Measurements from ENCODE around the gene HTATSF1. TPM values are rescaled to one million over a fixed set of nuclear protein-coding genes. Genes with fewer than 3 reads are reported as not detected.

The HTATSF1 gene
- total RNA-seq, 1 experiment from 2014 or later = 49.5 TPM

GRCh38 chrX:136555694-136556093, 58.3 kb downstream of the HTATSF1 start:
- H3K27ac ChIP-seq (ENCODE audit: insufficient read length, low read depth, low read length) = no peak overlapping the region
- Mint-ChIP-seq H3K9me3 (peaks cover 25 to 28% of the 10 kb centered on the region in 2 experiments), H3K4me3 (no peak overlapping the region), H3K36me3 (ENCODE audit: insufficient read depth in 1 of 3, low read depth in 3 of 3) (no peaks in the 10 kb centered on the region), H3K27me3 (ENCODE audit: low read depth) (peaks cover 4% of the 10 kb centered on the region), H3K27ac (no peak overlapping the region), H3K4me1 (no peaks in the 10 kb centered on the region)
- no peaks in the 10 kb centered on the region for H3K23me2 ChIP-seq (ENCODE audit: insufficient read length, low read depth, low read length, poor library complexity, severe bottlenecking)
- H2BK15ac ChIP-seq (ENCODE audit: low read depth, low read length) = no peak overlapping the region
- H3K9ac ChIP-seq (ENCODE audit: extremely low read depth, insufficient read length, low read length) = no peak overlapping the region
- no peak for DNase-seq
- H4K20me1 ChIP-seq (ENCODE audit: control insufficient read depth, insufficient read depth, insufficient read length) = no peaks in the 10 kb centered on the region
- H3K23ac ChIP-seq (ENCODE audit: insufficient read length, low read depth, low read length) = no peak overlapping the region
- H2AK5ac ChIP-seq (ENCODE audit: insufficient read length, low read length) = no peak overlapping the region
- no peak overlapping the region for H4K8ac ChIP-seq (replicated peaks; ENCODE audit: insufficient read length, low read depth, low read length)
- no peaks in the 10 kb centered on the region for H3K79me1 ChIP-seq (ENCODE audit: insufficient read depth, low read depth, low read length, poor library complexity, severe bottlenecking)
- H3K4me2 ChIP-seq (ENCODE audit: insufficient read depth, insufficient read length, low read length) = no peak overlapping the region
- H3K9me3 ChIP-seq (ENCODE audit: control insufficient read depth, low read depth, low read length) = peaks cover 32% of the 10 kb centered on the region
- TF ChIP-seq CTCF (conservative IDR thresholded peaks at IDR 0.05) = no peak
- H3K27me3 ChIP-seq (ENCODE audit: insufficient read depth, low read length) = no peaks in the 10 kb centered on the region
- H3K79me2 ChIP-seq (ENCODE audit: insufficient read depth, low read length) = no peaks in the 10 kb centered on the region
- H2AFZ ChIP-seq (ENCODE audit: low read length) = no peak overlapping the region
- WGBS (ENCODE audit: extremely low coverage, insufficient read length, low lambda C conversion rate) = no CpG with 5 or more reads among the region's 2 CpGs
- no peak overlapping the region for H2BK20ac ChIP-seq (ENCODE audit: low read depth, low read length, poor library complexity, severe bottlenecking)
- no peak overlapping the region for H3K4ac ChIP-seq (ENCODE audit: low read depth, low read length)
- no peak overlapping the region for H2BK12ac ChIP-seq (ENCODE audit: insufficient read length, low read depth, low read length)
- no peak overlapping the region for H2BK5ac ChIP-seq (ENCODE audit: insufficient read length, low read length)
- H3K4me1 ChIP-seq (ENCODE audit: insufficient read depth, low read length) = no peaks in the 10 kb centered on the region
- no peak overlapping the region for H3T11ph ChIP-seq (ENCODE audit: low read length)
- H4K91ac ChIP-seq (ENCODE audit: insufficient read length, low read depth, low read length) = no peak overlapping the region
- H3K56ac ChIP-seq (ENCODE audit: insufficient read length, low read depth, low read length) = no peak overlapping the region
- no peak overlapping the region for H3K14ac ChIP-seq (ENCODE audit: insufficient read depth, low read length)
- H2BK120ac ChIP-seq (ENCODE audit: low read depth, low read length, poor library complexity, severe bottlenecking) = no peak overlapping the region
- H4K5ac ChIP-seq (ENCODE audit: insufficient read length, low read depth, low read length) = no peak overlapping the region
- H3K18ac ChIP-seq (ENCODE audit: insufficient read length, low read depth, low read length) = no peak overlapping the region

Small RNA genes within 50 kb of the gene (microRNA-seq; reads per million reads assigned to microRNA genes)
- 0.35 reads per million for gene MIR934 (ENCODE audit: borderline microRNAs expressed)

Other genes with a start within 250 kb of the HTATSF1 start
- 15.2 and 18.2 TPM in 2 replicates for gene MAP7D3, start 246.2 kb upstream of the HTATSF1 start, total RNA-seq (2021)
- not detected in 2 replicates for gene ADGRG4, start 196.6 kb upstream of the HTATSF1 start, total RNA-seq (2021)
- not detected in 2 replicates for gene BRS3, start 9.6 kb upstream of the HTATSF1 start, total RNA-seq (2021)
- gene VGLL1, start 34.6 kb downstream of the HTATSF1 start, total RNA-seq (2021) = not detected in 2 replicates
- gene CD40LG, start 150.6 kb downstream of the HTATSF1 start, total RNA-seq (2021) = not detected in 2 replicates

Measured in H9 (cell line).